AG20443 (cell line): ENCODE data around the gene CYRIA.
A peak's percentile ranks its signal among the peaks of the same experiment; 100 is the strongest.

Experiments used
- DNase-seq: peaks from one replicate; pipeline ENCODE4 v3.0.0; 2012; ENCODE audit warnings: low spot score, mixed read lengths

The CYRIA gene

DNA sequence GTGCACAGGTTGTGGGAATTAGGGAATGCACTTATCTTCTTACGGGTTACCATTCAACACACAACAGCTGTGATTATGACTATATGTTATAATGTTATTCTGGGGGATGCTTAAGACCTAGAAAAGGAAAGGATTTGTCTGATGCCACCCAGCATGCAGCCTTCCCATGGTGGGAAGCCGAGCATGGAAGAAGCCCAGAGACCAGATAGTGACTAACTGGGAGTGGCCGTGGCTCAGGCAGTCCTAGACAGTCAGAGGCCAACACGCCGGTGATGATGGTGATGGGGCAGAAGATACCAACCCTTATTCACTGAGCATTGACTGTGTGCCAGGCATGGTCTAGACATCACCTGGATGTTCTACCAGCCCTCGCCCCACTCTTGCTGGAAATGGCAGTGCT lies 35.9 kb downstream of the CYRIA start:
- DNase-seq: no peak

- DNase-seq: no peak
Observed at GRCh38 chr2:16629044-16629443, 36.6 kb downstream of the CYRIA start.

- DNase-seq: no peak
Observed at GRCh38 chr2:16628314-16628713, 37.3 kb downstream of the CYRIA start.

- DNase-seq: no peak
Observed at GRCh38 chr2:16626997-16627605, 38.5 kb downstream of the CYRIA start.

DNA sequence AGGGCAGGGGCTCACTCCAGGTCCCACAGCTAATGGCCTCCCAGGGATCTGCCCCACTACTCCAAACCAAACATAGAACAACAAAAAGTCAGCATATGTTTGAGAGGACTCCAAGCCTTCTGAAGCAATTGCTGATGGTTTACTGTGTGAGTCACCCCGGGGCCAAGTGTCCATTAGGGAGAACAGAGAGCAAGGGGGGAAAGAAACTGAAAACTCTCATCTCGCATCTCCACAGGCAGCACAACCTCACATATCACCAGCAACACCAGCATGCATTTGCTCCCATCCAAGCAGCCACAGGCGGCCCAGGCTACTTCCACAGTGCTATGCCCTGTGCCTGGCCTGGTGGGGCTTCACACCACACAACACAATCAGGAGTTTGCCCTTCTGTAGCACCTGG lies 39.1 kb downstream of the CYRIA start:
- peak; percentile 53 for DNase-seq

DNA sequence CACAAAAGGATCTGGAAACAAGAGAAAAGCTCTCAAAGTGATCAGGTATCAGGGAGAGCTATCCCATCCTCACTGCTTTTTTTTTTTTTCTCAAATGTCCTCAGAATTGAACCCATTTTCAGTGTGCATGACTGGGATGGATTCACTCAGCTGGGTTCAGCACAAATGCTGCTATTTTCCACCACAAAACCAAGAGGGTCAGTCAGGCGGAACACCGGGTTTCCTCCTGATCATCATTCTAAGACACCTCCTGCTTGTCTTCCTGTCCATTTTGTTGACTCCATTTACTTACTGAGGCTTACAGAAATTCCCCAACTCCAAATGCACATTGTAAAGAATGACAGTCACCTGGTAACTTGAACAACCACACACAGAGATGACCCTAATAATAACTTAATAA lies 39.9 kb downstream of the CYRIA start:
- no peak for DNase-seq

- no peak for DNase-seq
Observed at GRCh38 chr2:16625201-16625729, 40.4 kb downstream of the CYRIA start.

GRCh38 chr2:16624436-16624780 lies 41.2 kb downstream of the CYRIA start:
- no peak for DNase-seq

DNA sequence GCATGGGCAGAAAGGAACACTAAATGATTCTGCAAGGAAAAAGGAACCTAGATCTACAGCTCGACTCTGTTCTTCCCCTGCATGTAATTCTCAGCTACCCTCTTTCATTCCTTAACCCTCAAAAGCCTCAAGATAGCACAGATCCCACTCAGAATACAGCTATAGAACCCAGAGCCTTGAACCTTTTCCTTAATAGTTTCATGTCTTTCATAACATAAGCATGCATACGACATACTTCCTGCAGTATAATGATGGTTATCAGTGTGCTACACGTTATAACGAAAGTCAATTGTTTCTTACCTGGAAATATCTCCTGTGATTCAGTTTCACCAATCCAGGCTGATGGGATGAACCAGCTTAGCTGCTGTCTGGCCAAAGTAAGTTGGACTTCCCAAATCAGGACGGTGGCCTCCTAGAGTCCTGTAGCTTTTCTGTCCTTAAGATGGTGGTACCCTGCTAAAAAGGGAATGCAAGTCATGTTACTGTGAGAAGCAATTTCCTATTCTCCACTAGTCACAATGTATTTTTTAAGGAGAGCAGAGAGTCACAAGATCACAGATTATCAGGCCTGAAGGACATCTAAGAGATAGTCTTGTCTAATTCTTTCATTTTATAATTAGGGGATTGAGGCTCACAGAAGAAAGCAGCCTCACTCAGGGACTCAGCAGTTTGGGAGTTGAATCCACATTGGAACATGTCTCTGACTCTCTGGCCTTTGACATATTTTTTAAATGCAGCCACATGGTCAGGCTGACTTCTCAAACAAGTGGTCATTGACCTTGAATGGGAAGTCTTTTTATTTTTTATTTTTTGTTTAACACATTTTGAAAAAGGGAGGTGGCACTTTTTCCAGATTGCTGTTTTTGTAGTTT lies 41.8 kb downstream of the CYRIA start:
- no peak for DNase-seq

GRCh38 chr2:16623031-16623430 lies 42.6 kb downstream of the CYRIA start:
- no peak for DNase-seq

DNA sequence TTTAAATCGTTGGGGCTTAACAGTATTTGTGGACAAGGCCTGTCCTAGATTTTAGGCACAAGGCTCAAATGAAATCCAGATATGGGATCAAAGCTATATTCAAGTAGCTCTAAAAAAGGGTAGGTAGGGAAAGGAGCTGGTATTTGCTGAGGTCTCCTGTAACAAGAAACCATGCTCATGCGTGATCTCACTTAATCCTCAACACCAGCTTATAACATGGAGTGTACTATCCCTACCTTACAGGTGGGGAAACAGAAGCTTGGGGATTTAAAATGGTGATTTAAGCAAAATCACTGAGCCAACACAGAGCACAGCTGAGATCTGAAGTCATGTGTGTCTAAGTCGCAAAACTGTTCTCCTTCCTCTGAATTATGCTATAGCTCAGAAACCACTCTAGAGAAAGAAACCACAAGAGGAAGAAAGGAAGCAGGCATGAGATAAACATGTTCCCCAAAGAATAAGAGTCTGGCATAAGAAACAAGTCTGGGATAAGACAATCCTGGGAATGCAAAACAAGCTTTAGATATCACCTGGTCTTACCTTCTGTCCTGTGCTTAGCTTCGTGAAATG lies 43.1 kb downstream of the CYRIA start:
- DNase-seq: no peak

DNA sequence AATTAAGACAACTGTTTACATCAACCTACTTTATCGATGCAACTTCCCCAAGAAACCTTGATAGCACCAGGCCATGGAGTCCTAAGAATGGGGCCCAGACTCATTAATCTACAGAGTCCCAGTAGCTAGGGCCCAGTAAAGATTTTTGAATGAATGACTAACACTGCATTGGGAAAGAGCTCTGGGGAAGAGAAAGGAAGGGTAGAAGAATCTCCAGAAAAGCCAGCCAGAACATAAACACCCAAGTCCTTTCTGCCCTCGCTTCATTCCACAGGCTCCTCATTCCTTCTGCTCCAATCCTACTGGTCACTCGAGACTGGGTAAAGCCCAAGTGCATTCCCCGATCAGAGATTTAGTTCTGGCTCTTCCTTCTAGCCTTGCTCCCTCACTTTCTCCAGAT lies 44.3 kb downstream of the CYRIA start:
- no peak for DNase-seq

DNA sequence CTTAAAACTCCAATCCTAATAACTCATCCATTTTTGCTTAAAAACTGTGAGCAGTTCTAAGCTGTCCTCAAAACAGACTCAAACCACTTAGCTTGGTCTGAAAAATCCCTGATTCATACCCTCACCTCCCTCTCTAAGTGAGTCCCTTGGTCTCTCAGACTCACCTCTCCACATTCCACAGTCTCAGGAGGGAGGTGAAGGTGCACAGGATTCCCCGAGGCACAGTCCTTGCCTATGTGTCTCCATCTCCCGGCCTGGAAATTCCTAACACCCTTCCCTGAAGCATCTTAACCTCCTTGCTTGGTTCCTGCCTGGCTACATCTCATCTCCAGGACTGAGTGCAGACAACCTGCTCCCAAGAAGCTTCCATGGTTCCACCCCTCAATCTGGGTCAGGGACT lies 45.0 kb downstream of the CYRIA start:
- no peak for DNase-seq

- no peak for DNase-seq
Observed at GRCh38 chr2:16619576-16620245, 45.9 kb downstream of the CYRIA start.

- peak; percentile 63 for DNase-seq
Observed at GRCh38 chr2:16617282-16618266, 48.1 kb downstream of the CYRIA start.
